Measurements from ENCODE around the gene MYOCD. TPM values are rescaled to one million over a fixed set of nuclear protein-coding genes. Genes with fewer than 3 reads are reported as not detected.

Gene MYOCD
- total and polyA plus RNA-seq, 2 experiments from 2014 or later = under 0.01 to 0.09 TPM

- 35 to 60% methylated on average over 1 of the region's 1 CpG for WGBS, 2 experiments (ENCODE audit: low coverage in 1 of 2, low lambda C conversion rate in 2 of 2, missing lambda C conversion rate in 2 of 2)
- TF ChIP-seq EZH2 (IDR thresholded peaks at IDR 0.05; ENCODE audit: insufficient read depth, poor library complexity, severe bottlenecking) (no peak), EZH2phosphoT487 (IDR thresholded peaks at IDR 0.05; ENCODE audit: insufficient read depth, low read depth) (no peak)
These were observed 20.8 kb downstream of the MYOCD start for GRCh38 chr17:12686486-12686885.

DNA sequence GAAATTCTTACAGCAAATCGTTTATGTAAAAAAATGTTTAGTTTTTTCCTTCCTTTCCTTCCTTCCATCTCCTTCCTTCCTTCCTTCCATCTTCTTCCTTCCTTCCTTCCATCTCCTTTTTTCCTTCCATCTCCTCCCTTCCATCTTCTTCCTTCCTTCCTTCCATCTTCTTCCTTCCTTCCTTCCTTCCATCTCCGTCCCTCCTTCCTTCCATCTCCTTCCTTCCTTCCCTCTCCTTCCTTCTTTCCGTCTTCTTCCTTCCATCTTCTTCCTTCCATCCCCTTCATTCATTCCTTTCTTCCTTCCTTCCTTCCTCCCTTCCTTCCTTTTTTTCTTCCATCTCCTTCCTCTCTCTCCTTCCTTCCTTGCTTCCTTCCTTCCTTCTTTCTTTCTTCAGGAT, 22.7 kb downstream of the MYOCD start:
- Histone ChIP-seq H3F3A (ENCODE audit: insufficient read depth) (no peaks in the 10 kb centered on the region), H3K36me3 (ENCODE audit: low read depth) (no peaks in the 10 kb centered on the region), H3K9me3 (ENCODE audit: low read depth) (no peaks in the 10 kb centered on the region), H2AFZ (no peak overlapping the region), H3K4me3 (no peak overlapping the region), H4K20me1 (ENCODE audit: insufficient read depth) (no peaks in the 10 kb centered on the region), H3K9ac (no peak overlapping the region), H3K27me3 (replicated peaks; ENCODE audit: insufficient read depth) (no peaks in the 10 kb centered on the region), H3K9me2 (ENCODE audit: insufficient read depth) (no peaks in the 10 kb centered on the region; the same call in 1 of the 2 replicates), H3K4me2 (ENCODE audit: unreplicated experiment) (no peak overlapping the region), H3K79me2 (ENCODE audit: insufficient read depth) (no peaks in the 10 kb centered on the region), H3K4me1 (ENCODE audit: insufficient read depth) (peaks cover 3% of the 10 kb centered on the region; the same call in 1 of the 2 replicates), H3K27ac (no peak overlapping the region)
- no peak for TF ChIP-seq EZH2phosphoT487 (IDR thresholded peaks at IDR 0.05; ENCODE audit: insufficient read depth, low read depth)
- no peak for TF ChIP-seq EZH2 (IDR thresholded peaks at IDR 0.05; ENCODE audit: insufficient read depth, poor library complexity, severe bottlenecking)
- in situ Hi-C loops (cut with MboI) = no loop called here
- WGBS, 2 experiments (ENCODE audit: low coverage in 1 of 2, low lambda C conversion rate in 2 of 2, missing lambda C conversion rate in 2 of 2) = 58 to 75% methylated on average over 3 of the region's 3 CpGs
- DNase-seq = no peak

More at GRCh38 chr17:12686486-12686885, 20.8 kb downstream of the MYOCD start:
- DNase-seq = no peak
- in situ Hi-C loops (cut with MboI) = no loop called here
- Histone ChIP-seq H3K27ac (no peak overlapping the region), H3K27me3 (replicated peaks; ENCODE audit: insufficient read depth) (0 out of 2 replicates have a peak, but pooled peaks cover 4% of the 10 kb centered on the region), H3K9me3 (ENCODE audit: low read depth) (no peaks in the 10 kb centered on the region), H4K20me1 (ENCODE audit: insufficient read depth) (no peaks in the 10 kb centered on the region), H3K79me2 (ENCODE audit: insufficient read depth) (no peaks in the 10 kb centered on the region), H2AFZ (no peak overlapping the region), H3K4me3 (no peak overlapping the region), H3K4me2 (ENCODE audit: unreplicated experiment) (no peak overlapping the region), H3K9ac (no peak overlapping the region), H3K4me1 (ENCODE audit: insufficient read depth) (peaks cover 3% of the 10 kb centered on the region; the same call in 1 of the 2 replicates), H3K36me3 (ENCODE audit: low read depth) (no peaks in the 10 kb centered on the region), H3F3A (ENCODE audit: insufficient read depth) (no peaks in the 10 kb centered on the region), H3K9me2 (ENCODE audit: insufficient read depth) (no peaks in the 10 kb centered on the region)

GRCh38 chr17:12691173-12691572, 25.5 kb downstream of the MYOCD start:
- no peak overlapping the region for H3K9ac ChIP-seq
- H3K27me3 ChIP-seq (replicated peaks; ENCODE audit: insufficient read depth) = no peaks in the 10 kb centered on the region
- no peaks in the 10 kb centered on the region for H3K79me2 ChIP-seq (ENCODE audit: insufficient read depth)
- in situ Hi-C loops (cut with MboI) = no loop called here
- peak overlapping the region; percentile 40 for H3K27ac ChIP-seq
- H3K4me3 ChIP-seq = no peak overlapping the region
- H3K9me3 ChIP-seq (ENCODE audit: low read depth) = no peaks in the 10 kb centered on the region
- H3K4me2 ChIP-seq (ENCODE audit: unreplicated experiment) = no peak overlapping the region
- DNase-seq = peak; percentile 79
- H3K9me2 ChIP-seq (ENCODE audit: insufficient read depth) = no peaks in the 10 kb centered on the region; the same call in 1 of the 2 replicates
- 1 to 4% methylated on average over 6 of the region's 6 CpGs for WGBS, 2 experiments (ENCODE audit: low coverage in 1 of 2, low lambda C conversion rate in 2 of 2, missing lambda C conversion rate in 2 of 2)
- H3F3A ChIP-seq (ENCODE audit: insufficient read depth) = no peaks in the 10 kb centered on the region
- H4K20me1 ChIP-seq (ENCODE audit: insufficient read depth) = no peaks in the 10 kb centered on the region
- no peaks in the 10 kb centered on the region for H3K36me3 ChIP-seq (ENCODE audit: low read depth)
- TF ChIP-seq EZH2phosphoT487 (IDR thresholded peaks at IDR 0.05; ENCODE audit: insufficient read depth, low read depth) = no peak
- TF ChIP-seq EZH2 (IDR thresholded peaks at IDR 0.05; ENCODE audit: insufficient read depth, poor library complexity, severe bottlenecking) = no peak
- H2AFZ ChIP-seq = no peak overlapping the region
- peaks cover 3% of the 10 kb centered on the region; the same call in 1 of the 2 replicates for H3K4me1 ChIP-seq (ENCODE audit: insufficient read depth)

DNA sequence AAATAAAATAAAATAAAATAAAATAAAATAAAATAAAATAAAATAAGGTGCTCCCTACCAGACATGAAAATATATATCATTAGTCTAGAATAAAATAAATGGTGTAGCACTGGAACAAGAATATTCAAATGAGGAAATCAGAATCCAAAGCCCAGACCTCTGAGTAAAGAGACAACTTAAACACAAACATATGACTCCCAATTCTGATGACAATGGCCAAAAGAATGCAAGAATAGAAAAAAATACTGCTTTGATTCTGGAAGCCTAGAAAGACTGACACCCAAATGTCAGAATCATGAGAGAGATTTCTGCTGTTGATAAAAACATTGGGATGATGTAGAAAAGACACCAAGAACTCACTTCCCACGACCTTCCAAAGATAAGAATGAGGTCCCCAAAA, 27.9 kb downstream of the MYOCD start:
- in situ Hi-C loops (cut with MboI) = no loop called here
- Histone ChIP-seq H3K79me2 (ENCODE audit: insufficient read depth) (no peaks in the 10 kb centered on the region), H3K9ac (no peak overlapping the region), H2AFZ (no peak overlapping the region), H4K20me1 (ENCODE audit: insufficient read depth) (no peaks in the 10 kb centered on the region), H3K9me2 (ENCODE audit: insufficient read depth) (no peaks in the 10 kb centered on the region; the same call in 1 of the 2 replicates), H3K36me3 (ENCODE audit: low read depth) (no peaks in the 10 kb centered on the region), H3K27me3 (replicated peaks; ENCODE audit: insufficient read depth) (no peaks in the 10 kb centered on the region), H3K9me3 (ENCODE audit: low read depth) (no peaks in the 10 kb centered on the region), H3K4me3 (no peak overlapping the region), H3K27ac (no peak overlapping the region), H3F3A (ENCODE audit: insufficient read depth) (no peaks in the 10 kb centered on the region), H3K4me2 (ENCODE audit: unreplicated experiment) (no peak overlapping the region), H3K4me1 (ENCODE audit: insufficient read depth) (peaks cover 3% of the 10 kb centered on the region; the same call in 1 of the 2 replicates)
- DNase-seq = peak; percentile 41
- TF ChIP-seq EZH2 (IDR thresholded peaks at IDR 0.05; ENCODE audit: insufficient read depth, poor library complexity, severe bottlenecking) (no peak), EZH2phosphoT487 (IDR thresholded peaks at IDR 0.05; ENCODE audit: insufficient read depth, low read depth) (no peak)
- 0 to 4% methylated on average over 1 of the region's 1 CpG for WGBS, 2 experiments (ENCODE audit: low coverage in 1 of 2, low lambda C conversion rate in 2 of 2, missing lambda C conversion rate in 2 of 2)
